Activated naive CD8-positive, alpha-beta T cell treated with anti-CD3 and anti-CD28 coated beads, Interleukin-2, amount 50 U/mL, for 24 hours (primary cell): Measurements from ENCODE around the gene CLCF1.

Experiments
- ATAC-seq: fragments of 150-1000 bp; cut with Tn5 transposase; one replicate; pipeline ENCODE4 v1.10.0; 2021
- DNase-seq: peaks from one replicate; pipeline ENCODE4 v3.0.0; 2021
- H3K27ac Mint-ChIP-seq: one replicate; pipeline ENCODE4 v1.8.0; 2021; ENCODE audit warnings: mild to moderate bottlenecking, mixed read lengths
- H3K27me3 Mint-ChIP-seq: one replicate; pipeline ENCODE4 v1.8.0; 2021; ENCODE audit warnings: mixed read lengths
- H3K36me3 Mint-ChIP-seq: one replicate; pipeline ENCODE4 v1.8.0; 2021; ENCODE audit warnings: low read depth, mixed read lengths
- H3K4me1 Mint-ChIP-seq: one replicate; pipeline ENCODE4 v1.8.0; 2021; ENCODE audit warnings: mixed read lengths
- H3K4me3 Mint-ChIP-seq: one replicate; pipeline ENCODE4 v1.8.0; 2021; ENCODE audit warnings: mild to moderate bottlenecking, moderate library complexity, mixed read lengths
- H3K9me3 Mint-ChIP-seq: one replicate; pipeline ENCODE4 v1.8.0; 2021; ENCODE audit warnings: mixed read lengths

Gene CLCF1

DNA sequence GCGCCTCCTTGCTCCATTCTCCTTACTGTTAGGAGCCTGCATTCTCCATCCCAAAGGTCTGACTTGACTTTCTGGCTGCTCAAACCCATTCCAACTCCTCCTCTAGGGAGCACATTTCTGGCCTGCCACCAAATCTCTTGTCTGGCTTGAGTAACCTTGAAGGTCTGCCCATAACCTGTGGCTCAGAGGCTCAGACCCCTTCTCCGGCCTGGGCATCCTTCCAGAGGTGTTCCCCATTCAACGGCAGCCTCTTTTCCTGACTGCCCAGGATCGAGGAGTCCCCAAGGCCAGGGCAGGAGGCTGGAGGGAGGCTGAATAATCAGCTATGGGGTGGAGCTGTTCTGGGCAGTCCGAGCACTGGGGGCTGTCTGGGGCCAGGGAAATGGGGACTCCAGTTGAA lies 20.6 kb upstream of the CLCF1 start:
- peaks cover 22% of the 10 kb centered on the region for H3K36me3 Mint-ChIP-seq
- H3K27ac Mint-ChIP-seq = peak overlapping the region; percentile 49
- DNase-seq (no peak), ATAC-seq (no peak)
- H3K9me3 Mint-ChIP-seq = no peaks in the 10 kb centered on the region
- H3K27me3 Mint-ChIP-seq = no peaks in the 10 kb centered on the region
- H3K4me3 Mint-ChIP-seq = peak overlapping the region; percentile 64
- H3K4me1 Mint-ChIP-seq = peaks cover 50% of the 10 kb centered on the region

DNA sequence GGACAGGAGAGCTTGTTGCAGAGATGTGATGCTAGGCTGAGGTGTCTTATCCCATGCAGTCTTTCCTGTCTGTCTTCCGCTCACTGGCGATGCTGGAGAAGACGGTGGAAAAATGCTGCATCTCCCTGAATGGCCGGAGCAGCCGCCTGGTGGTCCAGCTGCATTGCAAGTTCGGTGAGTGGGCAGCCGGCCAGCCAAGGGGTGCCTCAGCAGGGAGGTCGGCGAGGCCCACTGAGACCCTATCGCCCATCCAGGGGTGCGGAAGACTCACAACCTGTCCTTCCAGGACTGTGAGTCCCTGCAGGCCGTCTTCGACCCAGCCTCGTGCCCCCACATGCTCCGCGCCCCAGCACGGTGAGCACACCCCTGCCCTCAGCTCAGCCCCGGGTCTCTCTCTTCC lies 20.0 kb upstream of the CLCF1 start:
- no peaks in the 10 kb centered on the region for H3K9me3 Mint-ChIP-seq
- DNase-seq (no peak), ATAC-seq (no peak)
- peaks cover 20% of the 10 kb centered on the region for H3K36me3 Mint-ChIP-seq
- peak overlapping the region; percentile 92 for H3K4me3 Mint-ChIP-seq
- peaks cover 48% of the 10 kb centered on the region for H3K4me1 Mint-ChIP-seq
- H3K27ac Mint-ChIP-seq = no peak overlapping the region
- no peaks in the 10 kb centered on the region for H3K27me3 Mint-ChIP-seq

DNA sequence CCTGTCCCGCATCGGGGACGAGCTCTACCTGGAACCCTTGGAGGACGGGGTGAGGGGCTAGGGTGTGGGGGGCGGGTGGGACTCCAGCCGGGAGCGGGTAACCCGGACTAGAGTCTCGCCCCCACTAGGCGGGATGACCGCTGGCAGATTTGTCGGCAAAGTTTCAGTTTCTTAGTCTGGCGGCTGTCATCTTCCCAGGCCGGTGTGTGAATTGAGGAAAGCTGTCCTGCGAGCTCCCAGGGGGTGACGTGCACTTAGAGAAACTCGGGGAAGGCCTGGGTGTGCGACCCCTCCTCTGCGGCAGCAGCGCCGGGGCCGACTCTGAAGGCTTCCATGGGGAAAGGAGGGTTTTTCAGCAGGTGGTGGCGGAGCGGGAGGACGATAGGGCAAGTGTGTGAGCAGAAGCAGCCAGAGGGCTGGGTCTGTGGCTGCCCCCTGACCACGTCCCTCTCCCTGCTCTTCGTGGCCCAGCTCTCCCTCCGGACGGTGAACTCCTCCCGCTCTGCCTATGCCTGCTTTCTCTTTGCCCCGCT lies 18.9 kb upstream of the CLCF1 start:
- Mint-ChIP-seq H3K4me3 (peak overlapping the region; percentile 92), H3K36me3 (peaks cover 11% of the 10 kb centered on the region), H3K9me3 (no peaks in the 10 kb centered on the region), H3K27ac (peak overlapping the region; percentile 73), H3K27me3 (no peaks in the 10 kb centered on the region), H3K4me1 (peaks cover 40% of the 10 kb centered on the region)
- DNase-seq = no peak
- ATAC-seq = no peak

DNA sequence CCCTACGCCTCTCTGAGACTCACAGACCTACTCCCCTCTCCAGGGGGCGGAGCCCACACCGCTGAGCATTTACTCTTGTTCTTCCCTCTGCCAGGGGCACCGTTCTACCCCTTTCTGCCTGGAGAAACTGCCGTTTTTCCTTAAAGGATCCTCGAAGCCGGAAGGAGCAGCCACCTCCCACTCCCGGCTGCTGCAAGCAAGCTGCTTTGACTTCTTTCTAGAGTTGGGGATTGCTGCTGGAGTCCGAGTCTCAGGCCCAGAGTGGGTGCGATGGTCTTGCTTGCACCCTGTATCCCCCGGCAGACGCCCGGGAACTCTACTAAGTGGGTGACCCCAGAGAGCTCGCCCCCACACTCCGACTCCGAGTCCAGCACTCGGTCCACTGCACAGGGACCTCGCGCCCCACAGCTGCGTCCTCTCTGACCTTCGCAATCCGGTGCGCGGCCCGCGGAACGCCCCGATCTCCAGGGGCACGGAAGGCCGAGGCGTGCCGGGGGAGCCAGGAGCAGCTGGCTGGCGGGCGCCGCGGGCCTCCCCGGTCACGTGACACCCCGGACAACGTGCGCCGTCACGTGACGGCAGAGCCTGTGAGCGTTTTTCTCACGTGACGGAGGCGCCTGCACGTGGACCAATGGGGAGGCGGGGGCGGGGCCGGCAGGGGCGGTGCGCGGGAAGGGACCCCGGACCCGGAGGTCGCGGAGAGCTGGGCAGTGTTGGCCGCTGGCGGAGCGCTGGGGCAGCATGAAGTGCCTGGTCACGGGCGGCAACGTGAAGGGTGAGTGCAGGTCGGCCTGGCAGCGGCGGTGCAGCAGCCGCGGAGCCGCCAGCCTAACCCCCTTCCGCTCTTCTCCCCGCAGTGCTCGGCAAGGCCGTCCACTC lies 18.1 kb upstream of the CLCF1 start, which contains the start of gene RAD9A:
TSS of gene RAD9A (plus strand) at position 683 of the 879 bp plus-strand sequence. CDS start at position 742, 59 bp downstream.
- peak; percentile 94 for DNase-seq
- peaks cover 8% of the 10 kb centered on the region for H3K36me3 Mint-ChIP-seq
- H3K27ac Mint-ChIP-seq = peak within 1 kb of the TSS; percentile 81
- peaks cover 35% of the 10 kb centered on the region for H3K4me1 Mint-ChIP-seq
- ATAC-seq = peak; percentile 56
- H3K9me3 Mint-ChIP-seq = no peaks in the 10 kb centered on the region
- no peaks in the 10 kb centered on the region for H3K27me3 Mint-ChIP-seq
- H3K4me3 Mint-ChIP-seq = peak within 1 kb of the TSS; percentile 92

DNA sequence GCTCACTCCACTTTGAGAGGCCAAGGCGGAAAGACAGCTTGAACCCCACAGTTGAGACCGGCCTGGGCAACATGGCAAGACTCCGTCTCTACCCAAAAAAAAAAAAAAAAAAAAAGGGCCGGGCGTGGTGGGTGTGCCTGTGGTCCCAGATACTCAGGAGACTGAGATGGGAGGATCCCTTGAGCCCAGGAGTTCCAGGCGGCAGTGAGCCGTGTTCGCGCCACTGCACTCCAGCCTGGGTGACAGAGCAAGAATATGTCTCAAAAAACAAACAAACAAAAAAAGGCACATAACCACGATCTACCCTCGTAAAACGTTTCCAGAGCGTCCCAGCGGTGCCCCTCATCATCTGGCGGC lies 17.5 kb upstream of the CLCF1 start:
- Mint-ChIP-seq H3K4me1 (peaks cover 35% of the 10 kb centered on the region), H3K36me3 (peaks cover 5% of the 10 kb centered on the region), H3K27ac (peak overlapping the region; percentile 81), H3K4me3 (peak overlapping the region; percentile 92), H3K9me3 (no peaks in the 10 kb centered on the region), H3K27me3 (no peaks in the 10 kb centered on the region)
- DNase-seq = no peak
- ATAC-seq = no peak

DNA sequence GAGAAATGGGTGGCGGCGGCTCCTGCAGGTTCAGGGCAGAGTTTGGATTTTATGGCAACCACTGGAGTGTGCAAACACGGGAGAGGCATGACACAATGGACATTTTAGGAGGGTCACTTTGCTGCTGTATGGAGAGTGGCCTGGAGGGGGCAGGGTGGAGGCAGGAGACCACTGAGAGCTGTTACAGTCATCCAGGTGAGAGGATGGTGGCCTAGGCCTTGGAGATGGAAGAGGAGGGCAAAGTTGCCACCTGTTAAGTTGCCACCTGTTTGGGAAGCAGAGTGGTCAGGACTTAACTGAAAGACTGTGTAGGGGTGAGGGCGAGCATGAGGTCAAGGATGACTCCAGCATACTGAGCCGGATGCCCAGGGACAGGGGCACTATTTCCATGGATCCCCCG lies 16.1 kb upstream of the CLCF1 start:
- Mint-ChIP-seq H3K27me3 (no peaks in the 10 kb centered on the region), H3K4me1 (peaks cover 40% of the 10 kb centered on the region), H3K4me3 (peak overlapping the region; percentile 51), H3K27ac (peak overlapping the region; percentile 59), H3K9me3 (no peaks in the 10 kb centered on the region), H3K36me3 (peaks cover 5% of the 10 kb centered on the region)
- ATAC-seq = peak; percentile 56
- peak; percentile 72 for DNase-seq

DNA sequence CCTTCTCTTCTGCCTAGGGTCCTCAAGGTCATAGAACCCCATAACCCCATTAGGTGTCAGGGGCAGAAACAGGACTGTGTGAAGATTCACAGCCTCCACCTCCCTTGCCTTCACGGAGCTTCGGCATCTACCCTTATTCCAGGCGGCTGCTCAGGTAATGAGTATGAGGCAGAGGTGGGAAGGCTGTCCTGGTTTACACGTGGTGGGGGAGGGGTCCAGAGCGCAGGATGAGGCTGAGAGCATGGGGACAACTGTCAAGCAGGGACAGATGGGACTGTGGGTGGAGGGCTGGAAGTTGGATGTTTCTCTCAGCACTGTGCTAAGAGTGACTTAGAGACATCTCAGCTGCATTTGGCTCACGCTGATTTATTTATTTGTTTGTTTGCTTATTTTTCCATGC lies 14.1 kb upstream of the CLCF1 start:
- no peak for DNase-seq
- Mint-ChIP-seq H3K27ac (no peak overlapping the region), H3K36me3 (no peaks in the 10 kb centered on the region), H3K9me3 (no peaks in the 10 kb centered on the region), H3K27me3 (peaks cover under 1% of the 10 kb centered on the region), H3K4me3 (no peak overlapping the region), H3K4me1 (peaks cover 27% of the 10 kb centered on the region)
- no peak for ATAC-seq

DNA sequence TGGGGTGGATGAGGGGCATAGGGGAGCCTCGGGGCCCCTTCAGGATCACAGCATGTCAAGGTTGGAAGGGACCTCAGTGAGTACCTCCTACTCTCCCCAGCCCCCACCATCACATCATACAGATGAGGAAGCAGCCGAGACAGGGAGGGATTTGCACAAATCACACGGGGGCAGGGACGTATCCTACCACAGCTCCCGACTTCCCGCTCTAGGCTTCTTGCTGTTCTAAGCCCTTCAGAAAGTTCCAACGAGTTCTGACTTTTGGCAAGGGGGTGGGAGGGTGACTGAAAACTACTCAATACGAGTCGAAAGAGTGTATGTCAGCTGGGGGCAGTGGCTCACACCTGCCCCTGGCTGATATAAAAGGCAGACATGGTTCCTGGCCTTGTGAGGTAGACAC lies 13.7 kb upstream of the CLCF1 start:
- H3K27me3 Mint-ChIP-seq = peaks cover 2% of the 10 kb centered on the region

DNA sequence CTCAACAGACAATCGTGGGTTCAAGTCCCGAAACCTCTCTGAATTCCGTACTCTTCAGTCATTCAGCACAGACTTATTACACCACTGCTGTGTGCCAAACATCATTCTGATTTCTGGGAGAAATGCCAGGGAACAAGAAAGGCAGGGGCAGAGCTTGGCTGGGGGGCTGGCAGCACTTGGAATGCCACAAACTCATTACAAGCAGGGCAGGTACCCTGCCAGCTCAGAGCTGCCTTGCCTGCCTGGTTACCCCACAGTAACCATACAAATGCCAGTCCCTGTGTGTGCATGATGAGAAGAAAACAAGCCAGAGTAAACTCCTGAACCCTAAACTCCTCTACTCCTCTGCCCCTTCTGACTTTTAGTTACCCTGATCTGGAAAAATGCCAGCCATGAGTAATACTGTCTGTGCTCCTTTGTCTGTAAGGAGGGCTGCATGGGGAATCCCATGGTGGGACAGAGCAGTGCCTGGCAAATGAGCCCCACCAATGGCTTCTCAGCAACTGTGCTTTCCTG lies 11.5 kb upstream of the CLCF1 start:
- Mint-ChIP-seq H3K4me3 (no peak overlapping the region), H3K36me3 (no peaks in the 10 kb centered on the region), H3K9me3 (no peaks in the 10 kb centered on the region), H3K4me1 (peaks cover 28% of the 10 kb centered on the region), H3K27ac (no peak overlapping the region), H3K27me3 (peaks cover 2% of the 10 kb centered on the region)
- ATAC-seq (peak; percentile 38), DNase-seq (no peak)

More for the DNA sequence above, 13.7 kb upstream of the CLCF1 start:
- ATAC-seq (no peak), DNase-seq (no peak)
- H3K36me3 Mint-ChIP-seq = no peaks in the 10 kb centered on the region
- no peak overlapping the region for H3K27ac Mint-ChIP-seq
- no peak overlapping the region for H3K4me3 Mint-ChIP-seq
- H3K9me3 Mint-ChIP-seq = no peaks in the 10 kb centered on the region
- peaks cover 25% of the 10 kb centered on the region for H3K4me1 Mint-ChIP-seq

DNA sequence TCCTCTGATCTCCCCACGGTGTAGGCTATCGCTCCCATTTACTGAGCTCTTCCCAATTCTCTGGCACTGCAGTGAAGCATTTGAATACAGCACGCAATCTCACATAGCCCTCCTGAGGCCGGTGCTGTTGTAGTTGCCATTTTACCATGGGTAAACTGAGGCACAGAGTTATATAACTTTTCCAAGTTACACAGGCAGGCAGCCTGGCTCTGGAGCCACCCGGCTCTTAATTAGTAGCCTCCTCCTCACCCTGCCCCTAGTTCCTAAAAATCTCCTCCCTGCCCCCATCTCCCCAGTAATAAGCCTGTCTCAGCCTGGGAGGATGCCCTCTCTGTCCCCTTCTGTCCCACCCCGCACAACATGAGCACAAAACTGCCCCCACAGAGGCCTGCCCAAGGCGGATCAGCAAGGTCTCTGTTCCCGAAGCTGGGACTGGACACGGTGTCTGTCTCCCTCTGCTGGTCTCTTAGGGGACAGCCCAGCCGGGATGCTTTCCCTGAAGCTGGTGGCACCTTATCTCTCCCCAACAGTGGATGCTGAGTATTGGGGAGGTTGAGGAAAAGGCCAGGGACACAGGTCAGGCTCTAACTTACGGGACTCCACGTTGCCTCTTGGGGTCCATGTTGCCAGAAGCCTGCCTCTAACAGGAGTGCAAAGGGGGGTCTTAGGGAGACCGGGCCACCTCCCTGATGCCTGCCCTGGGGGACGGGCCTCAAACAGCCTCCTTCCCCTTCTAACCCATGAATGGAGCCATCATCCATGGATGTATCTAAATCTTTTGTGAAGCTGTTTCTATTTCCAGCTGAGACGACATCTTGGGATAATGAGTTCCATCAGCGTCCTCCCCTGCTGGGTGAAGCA lies 9.1 kb upstream of the CLCF1 start:
- Mint-ChIP-seq H3K4me3 (no peak overlapping the region), H3K27me3 (peaks cover 2% of the 10 kb centered on the region), H3K4me1 (peaks cover 29% of the 10 kb centered on the region), H3K36me3 (no peaks in the 10 kb centered on the region), H3K27ac (peak overlapping the region; percentile 46), H3K9me3 (no peaks in the 10 kb centered on the region)
- peak; percentile 87 for DNase-seq
- peak; percentile 88 for ATAC-seq

DNA sequence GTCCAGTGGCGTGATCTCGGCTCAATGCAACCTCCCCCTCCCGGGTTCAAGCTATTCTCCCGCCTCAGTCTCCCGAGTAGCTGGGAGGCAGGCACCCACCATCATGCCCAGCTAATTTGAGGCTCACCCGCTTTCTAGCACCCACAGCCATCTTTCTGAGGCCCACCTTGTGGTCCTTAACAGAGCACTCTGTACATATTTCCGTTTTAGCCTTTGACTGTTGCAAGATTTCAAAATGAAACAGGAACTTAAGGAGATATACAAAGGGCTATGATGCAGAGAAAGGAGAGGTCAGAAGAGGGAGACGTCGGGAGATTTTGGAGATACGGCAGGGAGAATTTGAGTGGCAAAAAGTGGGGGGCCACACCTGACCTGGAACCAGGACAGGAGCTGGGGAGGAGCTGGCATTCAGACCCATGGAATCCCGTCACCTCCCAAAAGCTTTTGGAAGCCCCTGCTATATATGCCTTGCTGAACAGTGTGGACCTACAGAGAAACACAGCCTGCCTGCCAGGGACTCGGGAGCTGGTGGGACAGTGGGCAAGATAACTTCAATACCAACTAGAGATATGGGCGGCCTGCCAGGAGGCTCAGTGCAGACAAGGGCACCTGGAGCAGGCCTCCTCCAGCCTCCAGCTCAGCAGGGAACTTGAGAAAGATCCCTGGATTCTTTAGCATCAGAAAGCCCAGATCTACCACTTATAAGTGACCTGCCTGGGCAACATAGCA lies 8.0 kb upstream of the CLCF1 start:
- ATAC-seq (no peak), DNase-seq (no peak)
- no peaks in the 10 kb centered on the region for H3K9me3 Mint-ChIP-seq
- H3K36me3 Mint-ChIP-seq = no peaks in the 10 kb centered on the region
- H3K4me3 Mint-ChIP-seq = peak overlapping the region; percentile 27
- H3K27me3 Mint-ChIP-seq = peaks cover 2% of the 10 kb centered on the region
- peak overlapping the region; percentile 73 for H3K27ac Mint-ChIP-seq
- H3K4me1 Mint-ChIP-seq = peaks cover 29% of the 10 kb centered on the region

DNA sequence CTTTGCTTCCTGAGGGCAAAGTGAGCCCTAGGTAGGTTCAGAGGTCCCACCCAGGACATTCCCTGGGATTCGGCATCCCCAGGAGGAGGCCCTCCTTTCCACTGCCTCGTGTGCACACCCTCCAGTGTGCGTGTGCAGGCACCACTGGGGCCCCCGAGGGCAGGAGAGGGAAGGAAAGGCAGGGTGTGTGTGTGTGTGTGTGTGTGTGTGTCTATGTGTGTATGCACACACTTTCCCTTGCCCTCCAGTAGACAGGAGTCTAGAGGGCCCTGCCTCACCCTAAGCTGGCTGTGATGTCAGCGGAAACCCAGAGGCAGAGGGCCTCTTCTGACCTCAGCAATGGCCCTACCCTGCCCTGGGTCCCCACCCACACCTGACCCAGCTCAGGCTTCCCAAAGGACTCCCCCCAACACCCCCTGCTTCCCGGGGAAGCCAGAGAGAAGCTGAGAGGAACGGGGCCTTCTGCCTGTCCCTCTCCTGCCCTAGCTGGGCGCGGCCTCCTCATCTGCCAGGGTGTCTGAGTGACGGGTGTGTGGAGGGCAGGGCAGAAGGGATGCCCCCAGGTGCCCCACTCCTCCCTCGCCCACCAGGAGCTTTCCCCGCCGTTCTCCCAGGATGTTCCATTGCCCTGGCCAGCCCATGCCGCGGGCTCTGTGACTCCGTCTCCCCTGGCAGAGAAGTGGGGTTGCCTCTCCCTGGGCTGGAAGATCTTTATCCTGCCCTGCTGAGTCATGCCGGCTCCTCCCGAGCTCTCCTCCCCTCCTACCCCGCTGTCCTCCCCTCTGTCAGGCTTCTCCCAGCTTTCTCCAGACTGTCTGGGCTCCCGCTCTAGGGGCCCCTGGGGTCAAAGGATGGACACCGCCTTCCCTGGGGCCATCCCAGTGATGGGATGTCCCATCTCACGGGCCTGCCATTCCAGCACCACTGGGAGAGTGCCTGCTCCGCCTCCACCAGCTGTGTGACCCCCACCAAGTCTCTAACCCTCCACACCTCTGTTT lies 6.0 kb upstream of the CLCF1 start:
- no peak overlapping the region for H3K4me3 Mint-ChIP-seq
- H3K4me1 Mint-ChIP-seq = peaks cover 30% of the 10 kb centered on the region
- no peak for DNase-seq
- no peaks in the 10 kb centered on the region for H3K9me3 Mint-ChIP-seq
- ATAC-seq = peak; percentile 59
- H3K36me3 Mint-ChIP-seq = no peaks in the 10 kb centered on the region
- H3K27ac Mint-ChIP-seq = no peak overlapping the region
- H3K27me3 Mint-ChIP-seq = peaks cover 5% of the 10 kb centered on the region

DNA sequence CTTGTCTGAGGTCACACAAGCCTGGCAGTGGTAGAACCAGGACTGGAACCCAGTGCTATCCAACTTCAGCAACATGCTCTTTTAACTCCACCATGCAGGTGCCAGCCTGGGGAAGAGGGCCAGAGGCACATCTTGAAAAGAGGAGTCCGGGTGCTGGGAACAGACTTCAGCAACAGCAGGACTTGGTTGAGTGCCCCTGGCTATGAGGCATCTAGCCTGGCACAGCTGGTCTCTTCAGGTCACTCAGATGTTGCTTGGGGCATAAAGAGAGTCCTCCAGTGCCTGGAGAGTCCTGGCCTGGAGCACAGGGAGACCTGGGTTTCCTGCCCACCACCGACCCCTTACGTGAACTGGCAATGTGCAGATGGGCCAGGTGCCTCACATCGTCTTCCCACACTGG lies 5.1 kb upstream of the CLCF1 start:
- Mint-ChIP-seq H3K36me3 (no peaks in the 10 kb centered on the region), H3K4me1 (peaks cover 36% of the 10 kb centered on the region), H3K9me3 (no peaks in the 10 kb centered on the region), H3K27me3 (peaks cover 11% of the 10 kb centered on the region), H3K4me3 (no peak overlapping the region), H3K27ac (peak overlapping the region; percentile 35)
- DNase-seq (no peak), ATAC-seq (no peak)
